ENCODE results near the gene DHRS3.

The DHRS3 gene

GRCh38 chr1:12553963-12554362 lies 64.0 kb downstream of the DHRS3 start:
- no peak overlapping the region for H3K9ac ChIP-seq (ENCODE audit: low read length)
- H3K4ac ChIP-seq (ENCODE audit: low read depth in 1 of 2, low read length in 2 of 2): no peak overlapping the region
- H3K4me2 ChIP-seq (ENCODE audit: low read length, poor library complexity, severe bottlenecking): no peak overlapping the region
- no peak overlapping the region for H3K18ac ChIP-seq (ENCODE audit: low read depth in 1 of 2, low read length in 2 of 2)
- H2BK5ac ChIP-seq (ENCODE audit: low read depth, low read length, poor library complexity, severe bottlenecking): no peak overlapping the region
- H3K4me1 ChIP-seq (ENCODE audit: control insufficient read depth, insufficient read depth, low read depth, low read length): peaks cover 40% of the 10 kb centered on the region
- WGBS: 85% methylated on average over 3 of the region's 3 CpGs
- no peaks in the 10 kb centered on the region for H3K9me3 ChIP-seq (ENCODE audit: control insufficient read depth, low read length)
- H2AFZ ChIP-seq (ENCODE audit: low read depth, low read length): no peak overlapping the region
- no peak overlapping the region for H3K23ac ChIP-seq (ENCODE audit: low read length in 2 of 2)
- H3K27ac ChIP-seq (ENCODE audit: low read length, poor library complexity, severe bottlenecking): no peak overlapping the region
- no peak overlapping the region for H2BK120ac ChIP-seq (ENCODE audit: low read depth, low read length)
- no peak for DNase-seq
- H3K36me3 ChIP-seq (ENCODE audit: control insufficient read depth in 1 of 2, insufficient read depth in 2 of 2, low read depth in 1 of 2, low read length in 2 of 2): no peaks in the 10 kb centered on the region
- no peak overlapping the region for H3K14ac ChIP-seq (ENCODE audit: low read length in 2 of 2)
- no peak overlapping the region for H2BK15ac ChIP-seq (ENCODE audit: low read depth, poor library complexity, severe bottlenecking)
- no peak overlapping the region for H2AK5ac ChIP-seq (ENCODE audit: low read length, severe bottlenecking)
- H4K91ac ChIP-seq (ENCODE audit: low read length): no peak overlapping the region
- no peaks in the 10 kb centered on the region for H3K79me1 ChIP-seq (replicated peaks; ENCODE audit: low read length, poor library complexity, severe bottlenecking)
- no peak overlapping the region for H3K4me3 ChIP-seq (ENCODE audit: insufficient read depth in 1 of 2, low read depth in 1 of 2, low read length in 2 of 2)
- peaks cover 0 to 3% of the 10 kb centered on the region in 2 experiments for H3K27me3 ChIP-seq (ENCODE audit: control insufficient read depth in 1 of 2, insufficient read depth in 1 of 2, low read length in 2 of 2)
- no peak overlapping the region for H2BK12ac ChIP-seq (ENCODE audit: low read length in 2 of 2)
- no peak overlapping the region for H4K8ac ChIP-seq (ENCODE audit: low read length)

- H3K4me2 ChIP-seq (ENCODE audit: low read length, poor library complexity, severe bottlenecking): no peak overlapping the region
- H3K18ac ChIP-seq (ENCODE audit: low read depth in 1 of 2, low read length in 2 of 2): no peak overlapping the region
- no peak for DNase-seq
- no peak overlapping the region for H3K4ac ChIP-seq (ENCODE audit: low read depth in 1 of 2, low read length in 2 of 2)
- H3K27me3 ChIP-seq (ENCODE audit: control insufficient read depth in 1 of 2, insufficient read depth in 1 of 2, low read length in 2 of 2): peaks cover 0 to 3% of the 10 kb centered on the region in 2 experiments
- no peak overlapping the region for H2BK120ac ChIP-seq (ENCODE audit: low read depth, low read length)
- no peak overlapping the region for H3K9ac ChIP-seq (ENCODE audit: low read length)
- H2BK15ac ChIP-seq (ENCODE audit: low read depth, poor library complexity, severe bottlenecking): no peak overlapping the region
- no peak overlapping the region for H3K14ac ChIP-seq (ENCODE audit: low read length in 2 of 2)
- 85% methylated on average over 16 of the region's 16 CpGs for WGBS
- no peak overlapping the region for H3K27ac ChIP-seq (ENCODE audit: low read length, poor library complexity, severe bottlenecking)
- H2BK5ac ChIP-seq (ENCODE audit: low read depth, low read length, poor library complexity, severe bottlenecking): no peak overlapping the region
- peak overlapping the region; percentile 38 for H2AK5ac ChIP-seq (ENCODE audit: low read length, severe bottlenecking)
- no peak overlapping the region for H3K23ac ChIP-seq (ENCODE audit: low read length in 2 of 2)
- no peak overlapping the region for H3K4me3 ChIP-seq (ENCODE audit: insufficient read depth in 1 of 2, low read depth in 1 of 2, low read length in 2 of 2)
- H3K79me1 ChIP-seq (replicated peaks; ENCODE audit: low read length, poor library complexity, severe bottlenecking): no peaks in the 10 kb centered on the region
- no peak overlapping the region for H2BK12ac ChIP-seq (ENCODE audit: low read length in 2 of 2)
- H3K9me3 ChIP-seq (ENCODE audit: control insufficient read depth, low read length): no peaks in the 10 kb centered on the region
- H4K8ac ChIP-seq (ENCODE audit: low read length): no peak overlapping the region
- peaks cover 40% of the 10 kb centered on the region for H3K4me1 ChIP-seq (ENCODE audit: control insufficient read depth, insufficient read depth, low read depth, low read length)
- no peaks in the 10 kb centered on the region for H3K36me3 ChIP-seq (ENCODE audit: control insufficient read depth in 1 of 2, insufficient read depth in 2 of 2, low read depth in 1 of 2, low read length in 2 of 2)
- no peak overlapping the region for H4K91ac ChIP-seq (ENCODE audit: low read length)
- no peak overlapping the region for H2AFZ ChIP-seq (ENCODE audit: low read depth, low read length)
Observed at GRCh38 chr1:12552951-12553921, 64.8 kb downstream of the DHRS3 start.

GRCh38 chr1:12552111-12552888 lies 65.7 kb downstream of the DHRS3 start:
- no peak overlapping the region for H2BK5ac ChIP-seq (ENCODE audit: low read depth, low read length, poor library complexity, severe bottlenecking)
- H3K23ac ChIP-seq (ENCODE audit: low read length in 2 of 2): no peak overlapping the region
- no peak overlapping the region for H2AFZ ChIP-seq (ENCODE audit: low read depth, low read length)
- no peak overlapping the region for H4K8ac ChIP-seq (ENCODE audit: low read length)
- H3K9me3 ChIP-seq (ENCODE audit: control insufficient read depth, low read length): no peaks in the 10 kb centered on the region
- 85% methylated on average over 27 of the region's 27 CpGs for WGBS
- no peak overlapping the region for H3K18ac ChIP-seq (ENCODE audit: low read depth in 1 of 2, low read length in 2 of 2)
- H2BK12ac ChIP-seq (ENCODE audit: low read length in 2 of 2): no peak overlapping the region
- H3K4me1 ChIP-seq (ENCODE audit: control insufficient read depth, insufficient read depth, low read depth, low read length): peaks cover 39% of the 10 kb centered on the region
- no peak overlapping the region for H3K4ac ChIP-seq (ENCODE audit: low read depth in 1 of 2, low read length in 2 of 2)
- H3K27me3 ChIP-seq (ENCODE audit: control insufficient read depth in 1 of 2, insufficient read depth in 1 of 2, low read length in 2 of 2): peaks cover 0 to 8% of the 10 kb centered on the region in 2 experiments
- no peak overlapping the region for H3K14ac ChIP-seq (ENCODE audit: low read length in 2 of 2)
- no peak overlapping the region for H3K27ac ChIP-seq (ENCODE audit: low read length, poor library complexity, severe bottlenecking)
- no peak overlapping the region for H3K4me3 ChIP-seq (ENCODE audit: insufficient read depth in 1 of 2, low read depth in 1 of 2, low read length in 2 of 2)
- H3K9ac ChIP-seq (ENCODE audit: low read length): no peak overlapping the region
- H2BK120ac ChIP-seq (ENCODE audit: low read depth, low read length): no peak overlapping the region
- H3K36me3 ChIP-seq (ENCODE audit: control insufficient read depth in 1 of 2, insufficient read depth in 2 of 2, low read depth in 1 of 2, low read length in 2 of 2): no peaks in the 10 kb centered on the region
- H3K4me2 ChIP-seq (ENCODE audit: low read length, poor library complexity, severe bottlenecking): no peak overlapping the region
- H3K79me1 ChIP-seq (replicated peaks; ENCODE audit: low read length, poor library complexity, severe bottlenecking): no peaks in the 10 kb centered on the region
- H4K91ac ChIP-seq (ENCODE audit: low read length): no peak overlapping the region
- no peak overlapping the region for H2AK5ac ChIP-seq (ENCODE audit: low read length, severe bottlenecking)
- no peak overlapping the region for H2BK15ac ChIP-seq (ENCODE audit: low read depth, poor library complexity, severe bottlenecking)
- no peak for DNase-seq

GRCh38 chr1:12551584-12551983 lies 66.4 kb downstream of the DHRS3 start:
- Histone ChIP-seq H2BK120ac (ENCODE audit: low read depth, low read length) (no peak overlapping the region), H3K18ac (ENCODE audit: low read depth in 1 of 2, low read length in 2 of 2) (no peak overlapping the region), H3K9ac (ENCODE audit: low read length) (no peak overlapping the region), H3K79me1 (replicated peaks; ENCODE audit: low read length, poor library complexity, severe bottlenecking) (no peaks in the 10 kb centered on the region), H3K23ac (ENCODE audit: low read length in 2 of 2) (no peak overlapping the region), H3K36me3 (ENCODE audit: control insufficient read depth in 1 of 2, insufficient read depth in 2 of 2, low read depth in 1 of 2, low read length in 2 of 2) (no peaks in the 10 kb centered on the region), H2BK12ac (ENCODE audit: low read length in 2 of 2) (no peak overlapping the region), H2AFZ (ENCODE audit: low read depth, low read length) (no peak overlapping the region), H3K27ac (ENCODE audit: low read length, poor library complexity, severe bottlenecking) (no peak overlapping the region), H2BK5ac (ENCODE audit: low read depth, low read length, poor library complexity, severe bottlenecking) (no peak overlapping the region), H4K91ac (ENCODE audit: low read length) (no peak overlapping the region), H3K4me3 (ENCODE audit: insufficient read depth in 1 of 2, low read depth in 1 of 2, low read length in 2 of 2) (no peak overlapping the region), H4K8ac (ENCODE audit: low read length) (no peak overlapping the region), H2AK5ac (ENCODE audit: low read length, severe bottlenecking) (no peak overlapping the region), H3K27me3 (ENCODE audit: control insufficient read depth in 1 of 2, insufficient read depth in 1 of 2, low read length in 2 of 2) (peaks cover 0 to 16% of the 10 kb centered on the region in 2 experiments), H3K14ac (ENCODE audit: low read length in 2 of 2) (no peak overlapping the region), H2BK15ac (ENCODE audit: low read depth, poor library complexity, severe bottlenecking) (no peak overlapping the region), H3K4ac (ENCODE audit: low read depth in 1 of 2, low read length in 2 of 2) (no peak overlapping the region), H3K9me3 (ENCODE audit: control insufficient read depth, low read length) (no peaks in the 10 kb centered on the region), H3K4me2 (ENCODE audit: low read length, poor library complexity, severe bottlenecking) (no peak overlapping the region), H3K4me1 (ENCODE audit: control insufficient read depth, insufficient read depth, low read depth, low read length) (peaks cover 35% of the 10 kb centered on the region)
- DNase-seq: no peak
